Endometrial microvascular endothelial cells (primary cell): Measurements from ENCODE around the gene MYRFL. TPM values are rescaled to one million over a fixed set of nuclear protein-coding genes. Genes with fewer than 3 reads are reported as not detected.

Source experiments
- in situ Hi-C: cut with HindIII; loops from 2 replicates; pipeline ENCODE4 v1.10.0; 2017; ENCODE audit warnings: low sequenced_read_pairs, low pct_unique_long_range_greater_than_20kb; ENCODE audit errors: inconsistent ontology term
- total RNA-seq: library from RNA; depleted of rRNA; stranded (reverse); fragments of >200 nt; gene quantifications from one replicate; pipeline ENCODE4 v1.2.3, GENCODE V29; 2015; ENCODE audit errors: inconsistent ontology term

Gene MYRFL
- total RNA-seq, 1 donor from 2014 or later: not detected

- in situ Hi-C loops: no loop called here
These were observed 91.7 kb downstream of the MYRFL start for GRCh38 chr12:69916544-69917235.

DNA sequence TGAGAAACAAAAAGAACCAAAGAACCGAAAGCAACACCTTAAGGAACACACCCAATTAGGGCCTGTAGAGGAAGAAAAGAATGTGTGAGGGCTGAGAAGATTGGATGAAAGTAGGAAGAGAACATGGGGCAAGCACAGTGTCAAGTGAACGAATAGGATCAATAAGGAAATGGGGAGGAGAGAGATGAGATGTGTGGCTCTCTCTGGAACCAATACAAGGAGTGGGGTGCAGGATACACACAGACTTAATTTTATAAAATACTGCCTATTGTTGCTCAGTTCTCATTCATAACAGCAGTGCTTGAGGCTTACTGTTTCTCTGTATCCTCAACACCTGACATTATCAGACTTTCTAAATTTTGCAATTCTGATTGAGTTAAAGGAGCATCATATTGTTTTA, 93.3 kb downstream of the MYRFL start:
- in situ Hi-C loops: no loop called here

- in situ Hi-C loops: no loop called here
These were observed 94.5 kb downstream of the MYRFL start for GRCh38 chr12:69919495-69919894.

DNA sequence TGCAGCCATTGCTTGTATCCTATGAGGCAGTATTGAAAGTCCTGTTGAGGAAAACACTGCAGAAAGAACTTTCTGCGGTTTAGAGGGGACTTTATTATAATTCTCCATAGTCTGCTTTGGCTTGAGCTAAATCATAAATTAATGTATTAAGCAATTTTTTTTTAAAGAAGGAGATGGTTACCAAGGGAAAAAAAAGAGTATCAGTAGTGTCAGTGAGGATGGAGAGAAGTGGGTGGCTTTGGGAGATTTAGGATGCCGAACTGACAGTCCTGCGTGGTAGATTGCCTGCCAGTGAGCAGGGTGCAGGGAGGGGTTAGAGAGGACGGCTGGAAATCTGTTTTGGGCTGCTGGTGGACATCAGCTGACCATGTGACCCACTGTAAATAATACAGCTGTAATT, 96.8 kb downstream of the MYRFL start:
- in situ Hi-C loops: no loop called here

- in situ Hi-C loops: no loop called here
These were observed 98.0 kb downstream of the MYRFL start for GRCh38 chr12:69922999-69923398.

- in situ Hi-C loops: no loop called here
These were observed 100.3 kb downstream of the MYRFL start for GRCh38 chr12:69925291-69925690.

DNA sequence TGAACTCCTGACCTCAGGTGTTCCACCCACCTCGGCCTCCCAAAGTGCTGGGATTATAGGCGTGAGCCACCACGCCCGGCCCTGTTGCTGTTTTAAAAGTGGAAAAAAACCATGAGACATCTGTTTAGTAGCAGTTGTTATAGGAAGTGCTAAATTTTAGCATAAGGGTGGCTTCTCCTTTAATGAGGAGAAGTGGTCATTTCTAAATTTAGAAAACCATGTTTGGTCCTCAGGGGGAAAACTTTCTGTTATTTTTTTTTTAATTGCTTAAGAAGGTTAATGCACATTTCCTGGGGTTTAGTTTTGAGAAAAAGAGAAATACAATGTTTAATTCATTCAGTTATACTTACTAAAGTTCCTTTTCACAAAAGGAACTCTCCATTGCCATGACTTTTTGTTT, 102.1 kb downstream of the MYRFL start:
- in situ Hi-C loops: no loop called here

GRCh38 chr12:69929125-69929524, 104.1 kb downstream of the MYRFL start:
- in situ Hi-C loops: no loop called here

DNA sequence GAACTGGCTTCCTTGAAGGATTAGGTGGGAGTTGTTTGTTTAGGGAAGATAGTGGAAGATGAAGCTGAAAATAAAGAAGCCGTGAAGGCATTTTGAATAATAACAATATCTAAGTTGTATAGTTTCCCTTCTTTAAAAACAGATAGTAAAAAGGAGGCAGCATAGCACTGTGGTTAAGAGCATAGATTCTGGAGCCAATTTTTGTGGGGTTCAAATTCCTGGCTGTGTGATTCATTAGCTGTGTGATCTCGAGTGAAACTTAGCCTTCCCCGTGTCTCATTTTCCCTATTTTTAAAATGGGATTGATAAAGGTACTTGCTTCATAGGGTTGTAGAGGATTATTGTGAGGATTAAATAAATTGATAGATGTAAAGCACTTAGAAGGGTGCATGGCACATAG, 104.5 kb downstream of the MYRFL start:
- in situ Hi-C loops: no loop called here

DNA sequence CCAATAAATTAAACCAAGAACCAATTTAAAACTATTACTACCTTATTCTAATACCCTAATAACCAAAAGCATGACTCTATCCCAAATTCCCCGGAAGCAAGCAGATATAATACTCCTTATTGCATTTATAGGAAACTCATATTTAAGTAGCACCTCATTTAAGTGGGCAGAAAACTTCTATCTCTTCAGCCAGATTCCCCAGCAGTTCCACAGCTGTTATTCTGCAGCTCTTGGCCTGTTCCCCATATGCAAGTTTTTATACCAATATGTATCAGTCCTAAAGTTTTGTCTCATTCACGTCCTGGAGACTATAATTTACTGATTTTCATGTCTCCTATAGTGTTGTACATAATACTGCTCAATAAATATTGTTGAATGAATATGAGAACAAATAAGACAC, 106.5 kb downstream of the MYRFL start:
- in situ Hi-C loops: no loop called here

DNA sequence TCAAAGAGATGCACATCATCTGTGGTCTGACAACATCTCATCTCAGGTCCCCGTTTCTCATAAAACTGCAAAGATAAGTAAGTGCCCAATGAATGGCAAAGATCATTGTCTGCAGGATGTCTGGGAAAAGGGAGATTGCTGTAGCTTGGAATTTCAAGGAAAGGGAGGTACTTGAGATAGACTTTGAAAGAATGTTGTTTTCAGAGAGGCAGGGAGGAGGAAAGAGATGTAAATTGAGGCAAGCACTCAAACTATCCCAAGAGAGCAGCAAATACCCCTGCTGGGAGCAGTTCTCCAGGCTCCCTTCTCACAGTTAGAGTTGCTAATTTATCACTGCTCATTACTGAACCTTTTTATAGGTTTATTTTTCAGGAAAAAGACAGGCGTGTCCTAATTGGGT, 107.1 kb downstream of the MYRFL start:
- in situ Hi-C loops: no loop called here

DNA sequence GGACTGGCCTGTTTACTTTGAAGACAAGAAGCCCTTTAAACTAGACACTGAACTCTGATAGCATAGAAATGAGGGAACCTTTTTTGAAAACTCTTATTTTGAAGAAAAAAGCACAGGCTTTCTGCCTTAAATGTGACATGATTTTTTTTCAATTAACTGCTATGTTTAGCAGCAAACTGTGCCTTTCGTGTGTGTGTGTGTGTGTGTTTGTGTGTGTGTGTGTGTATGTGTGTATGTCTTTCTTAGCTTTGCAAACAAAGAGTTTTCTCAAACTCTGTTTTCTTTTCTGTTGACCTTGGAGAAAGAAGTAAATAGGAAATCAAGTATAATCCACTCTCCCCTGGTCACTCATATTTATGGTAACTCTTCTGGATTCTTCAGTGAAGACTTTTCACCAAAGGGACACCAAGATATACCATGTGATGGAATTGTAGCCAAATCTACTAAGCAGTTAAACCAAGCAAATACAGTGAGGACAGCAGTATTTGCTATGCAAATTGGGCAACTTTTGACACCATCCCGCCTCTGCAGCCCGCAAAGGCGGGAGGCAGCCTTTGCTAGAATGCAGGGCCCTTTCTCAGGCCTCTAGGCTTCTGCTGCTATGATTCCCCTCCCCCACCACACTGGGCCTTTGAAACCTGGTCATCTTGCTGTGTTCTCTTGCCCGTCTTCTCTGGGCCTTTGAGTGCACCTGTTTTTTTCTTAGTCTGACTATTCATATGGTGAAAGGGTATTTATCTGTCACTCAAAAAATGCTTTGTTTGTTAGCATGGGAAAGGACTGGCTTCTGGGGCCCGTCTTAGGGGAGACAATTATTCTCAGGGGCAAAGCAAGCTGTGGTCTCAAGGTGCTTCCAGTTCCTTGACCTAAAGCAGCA, 107.9 kb downstream of the MYRFL start:
- in situ Hi-C loops: no loop called here

- in situ Hi-C loops: no loop called here
These were observed 109.0 kb downstream of the MYRFL start for GRCh38 chr12:69934011-69934410.

DNA sequence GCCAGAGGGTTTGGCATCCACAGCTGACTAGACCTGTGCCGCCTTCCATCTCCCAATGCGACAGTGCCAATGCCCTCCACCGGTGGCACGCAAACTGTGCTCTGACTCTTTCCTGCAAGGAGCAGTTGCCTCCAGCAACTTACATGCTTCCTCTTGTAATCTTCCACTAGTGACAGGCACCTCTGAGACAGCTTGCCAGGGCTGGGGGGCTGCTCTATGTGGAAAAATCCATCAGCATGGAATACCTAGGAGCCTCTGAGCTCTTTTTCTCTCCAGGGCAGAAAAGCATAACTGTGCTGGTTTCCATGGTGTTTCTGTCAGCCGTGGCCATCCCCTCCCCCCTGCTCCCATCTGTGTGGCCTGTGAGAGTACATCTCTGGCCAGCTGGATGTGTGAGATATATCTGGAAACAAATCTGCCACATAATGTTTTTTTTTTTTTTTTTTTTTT, 110.6 kb downstream of the MYRFL start:
- in situ Hi-C loops: no loop called here

DNA sequence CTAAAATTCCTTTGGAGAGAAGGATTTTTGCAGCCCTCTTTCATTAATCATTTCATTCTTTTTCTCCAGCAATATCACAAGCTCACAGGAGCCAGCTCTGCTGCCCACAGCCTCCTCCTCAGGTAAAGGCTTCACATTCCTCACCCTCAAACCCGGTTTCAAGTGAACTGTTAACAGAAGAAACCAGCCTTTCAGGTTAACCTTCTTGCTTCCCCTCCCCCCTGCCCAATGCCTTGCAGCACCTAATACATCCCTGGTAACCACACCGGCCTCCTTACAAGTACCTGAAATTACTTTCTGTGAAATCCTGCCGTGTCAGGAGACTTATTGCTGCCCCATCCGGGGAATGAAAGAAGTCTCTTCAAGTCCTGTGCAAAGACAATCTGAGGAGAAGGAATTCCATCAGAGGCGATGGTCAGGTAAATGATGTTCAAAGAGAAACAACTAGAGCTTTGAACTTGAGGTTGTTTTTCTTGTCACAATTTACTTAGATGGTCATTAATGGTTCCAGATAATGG, 111.2 kb downstream of the MYRFL start:
- in situ Hi-C loops: no loop called here

- in situ Hi-C loops: no loop called here
These were observed 111.7 kb downstream of the MYRFL start for GRCh38 chr12:69936766-69937165.

GRCh38 chr12:69947123-69947522, 122.1 kb downstream of the MYRFL start:
- in situ Hi-C loops: no loop called here

- in situ Hi-C loops: no loop called here
These were observed 122.9 kb downstream of the MYRFL start for GRCh38 chr12:69947897-69948296.

DNA sequence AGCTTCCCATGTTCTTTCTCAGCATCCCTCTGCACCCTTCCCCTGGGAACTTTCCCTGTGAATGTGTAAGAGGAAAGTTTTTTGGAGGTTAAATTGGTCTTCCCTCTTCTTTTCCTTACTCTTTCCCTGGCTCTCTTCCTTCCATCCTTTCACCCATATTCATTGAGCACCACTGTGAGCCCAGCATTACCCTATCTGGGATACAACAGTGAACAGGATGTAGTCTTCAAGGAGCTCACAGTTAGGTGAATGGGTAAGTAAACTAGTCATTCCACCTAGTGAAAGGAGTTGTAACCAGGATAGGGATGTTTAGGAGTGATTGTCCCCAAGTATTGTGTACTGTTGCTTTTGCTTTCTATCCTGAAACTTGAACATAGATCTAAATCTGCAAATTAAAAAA, 123.8 kb downstream of the MYRFL start:
- in situ Hi-C loops: no loop called here
